Daoy (cell line): ENCODE results near the gene DZIP3. TPM values are rescaled to one million over a fixed set of nuclear protein-coding genes. Genes with fewer than 3 reads are reported as not detected.
"Not testable (repeated sequence)": the region's sequence is repeated elsewhere in the genome, so short reads cannot be mapped to it uniquely, and the experiment has no call there.

Experiments used
- DNase-seq: peaks from one replicate; pipeline ENCODE4 v3.0.0-alpha.2; 2015; ENCODE audit warnings: low read depth
- total RNA-seq: library from RNA; depleted of rRNA; stranded (reverse); fragments of >200 nt; shearing (Covaris generic); gene quantifications from 2 replicates; pipeline ENCODE4 v1.2.3, GENCODE V29; 2014

DZIP3 gene
- total RNA-seq, 1 experiment from 2014 or later = 8.2 TPM

- no peak for DNase-seq
Measured at GRCh38 chr3:108598375-108598774, 8.9 kb downstream of the DZIP3 start.

- no peak for DNase-seq
Measured at GRCh38 chr3:108599677-108600409, 10.3 kb downstream of the DZIP3 start.

DNA sequence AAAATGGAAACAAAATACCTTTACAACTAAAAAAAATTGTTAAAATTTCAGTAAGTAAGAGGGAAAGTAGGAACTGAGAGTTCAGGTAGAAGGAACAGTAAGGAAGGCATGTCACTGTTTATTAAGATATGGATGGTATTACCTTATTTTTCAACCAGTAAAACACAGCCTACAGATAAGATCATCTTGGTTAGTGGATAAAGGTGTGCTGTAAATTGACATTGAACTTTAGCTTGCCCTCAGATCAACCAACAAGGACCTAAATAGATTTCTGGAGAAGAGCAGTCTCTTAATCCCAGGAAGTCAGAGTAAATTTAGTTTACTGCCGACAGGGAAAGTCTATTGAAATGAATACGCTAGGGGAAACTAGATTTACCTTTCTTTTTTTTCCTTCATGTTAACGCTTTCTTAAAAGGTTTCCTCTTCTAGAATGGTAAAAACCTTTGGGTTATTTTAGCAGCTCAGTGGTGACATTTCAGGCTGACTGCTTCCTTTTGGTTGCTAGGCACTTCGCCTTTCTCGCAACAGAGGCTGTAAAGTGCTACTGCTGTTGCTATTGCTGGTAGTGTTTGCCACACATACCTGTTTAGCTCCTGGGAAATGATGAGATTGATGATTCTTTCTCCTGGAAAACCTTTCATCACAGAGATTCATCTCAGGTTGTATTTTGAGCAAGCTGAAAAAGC lies 12.9 kb downstream of the DZIP3 start:
- no peak for DNase-seq

- no peak for DNase-seq
Measured at GRCh38 chr3:108602935-108603294, 13.4 kb downstream of the DZIP3 start.

DNA sequence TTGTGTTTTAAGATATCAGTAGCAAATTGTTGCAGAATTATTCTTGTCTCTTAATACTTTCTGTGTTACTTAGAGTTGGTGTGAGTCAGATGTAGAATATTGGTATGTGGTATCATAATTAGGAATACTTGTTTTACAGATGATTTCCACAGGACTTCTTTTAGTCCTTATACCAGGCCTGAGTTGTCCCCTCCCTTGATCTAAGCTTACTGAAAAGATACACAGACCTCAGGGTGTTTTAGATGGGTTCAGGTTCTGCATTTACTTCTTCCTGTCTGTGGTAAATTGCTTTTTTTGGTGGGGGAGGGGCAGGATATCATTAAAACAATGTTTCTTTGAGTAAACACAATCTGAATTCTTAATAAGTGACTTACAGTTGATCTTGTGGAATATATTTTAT lies 14.2 kb downstream of the DZIP3 start:
- DNase-seq = no peak

GRCh38 chr3:108605028-108605427 lies 15.5 kb downstream of the DZIP3 start:
- no peak for DNase-seq

- DNase-seq = no peak
Measured at GRCh38 chr3:108605491-108605890, 16.0 kb downstream of the DZIP3 start.

DNA sequence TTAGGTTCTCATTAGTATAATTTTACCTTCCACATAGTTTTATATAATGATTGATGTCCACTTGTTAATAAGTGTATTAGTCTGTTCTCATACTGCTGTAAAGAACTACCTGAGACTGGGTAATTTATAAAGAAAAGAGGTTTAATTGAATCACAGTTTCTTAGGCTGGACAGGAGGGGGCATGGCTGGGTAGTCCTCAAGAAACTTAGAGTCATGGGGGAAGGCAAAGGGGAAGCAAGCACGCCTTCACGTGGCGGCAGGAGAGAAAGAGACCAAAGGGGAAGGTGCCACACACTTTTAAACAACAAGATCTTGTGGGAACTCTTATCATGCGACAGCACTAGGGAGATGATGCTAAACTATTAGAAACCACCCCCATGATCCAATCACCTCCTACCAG lies 19.2 kb downstream of the DZIP3 start:
- no peak for DNase-seq

GRCh38 chr3:108610651-108611050 lies 21.1 kb downstream of the DZIP3 start:
- DNase-seq = no peak

GRCh38 chr3:108616090-108616489 lies 26.6 kb downstream of the DZIP3 start:
- DNase-seq = not testable (repeated sequence)

- DNase-seq = no peak
Measured at GRCh38 chr3:108620250-108620649, 30.7 kb downstream of the DZIP3 start.

- peak; percentile 5 for DNase-seq
Measured at GRCh38 chr3:108623504-108623903, 34.0 kb downstream of the DZIP3 start.

GRCh38 chr3:108629974-108630373 lies 40.5 kb downstream of the DZIP3 start:
- no peak for DNase-seq

DNA sequence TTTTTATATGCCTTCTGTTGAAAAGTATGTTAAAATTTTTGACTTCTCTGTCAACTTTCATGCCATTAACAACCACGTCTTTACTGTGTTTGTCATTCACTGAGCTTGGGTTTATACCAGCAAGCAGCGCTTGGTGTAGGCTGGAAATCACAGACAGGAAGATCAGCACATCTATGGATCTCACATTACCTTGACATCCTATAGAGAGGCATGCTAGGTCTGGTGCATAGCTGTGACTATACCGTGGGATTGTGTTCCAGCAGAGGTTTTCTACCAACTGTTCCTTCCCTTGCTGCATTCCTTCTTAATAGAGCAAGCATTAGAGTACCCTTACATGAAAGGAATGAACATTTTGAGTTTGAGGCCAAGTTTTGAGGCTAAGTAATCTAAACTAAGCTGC lies 53.0 kb downstream of the DZIP3 start:
- no peak for DNase-seq

GRCh38 chr3:108645364-108645763 lies 55.8 kb downstream of the DZIP3 start:
- no peak for DNase-seq

DNA sequence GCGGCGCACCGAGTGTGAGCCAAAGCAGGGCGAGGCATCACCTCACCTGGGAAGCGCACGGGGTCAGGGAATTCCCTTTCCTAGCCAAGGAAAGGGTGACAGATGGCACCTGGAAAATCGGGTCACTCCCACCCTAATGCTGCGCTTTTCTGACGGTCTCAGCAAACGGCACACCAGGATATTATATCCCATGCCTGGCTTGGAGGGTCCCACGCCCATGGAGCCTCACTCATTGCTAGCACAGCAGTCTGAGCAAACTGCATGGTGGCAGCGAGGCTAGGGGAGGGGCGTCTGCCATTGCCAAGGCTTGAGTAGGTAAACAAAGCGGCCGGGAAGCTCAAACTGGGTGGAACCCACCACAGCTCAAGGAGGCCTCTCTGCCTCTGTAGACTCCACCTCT lies 66.1 kb downstream of the DZIP3 start:
- DNase-seq = not testable (repeated sequence)

GRCh38 chr3:108661699-108662098 lies 72.2 kb downstream of the DZIP3 start:
- DNase-seq = no peak

GRCh38 chr3:108662142-108662738 lies 72.7 kb downstream of the DZIP3 start:
- DNase-seq = peak; percentile 48

DNA sequence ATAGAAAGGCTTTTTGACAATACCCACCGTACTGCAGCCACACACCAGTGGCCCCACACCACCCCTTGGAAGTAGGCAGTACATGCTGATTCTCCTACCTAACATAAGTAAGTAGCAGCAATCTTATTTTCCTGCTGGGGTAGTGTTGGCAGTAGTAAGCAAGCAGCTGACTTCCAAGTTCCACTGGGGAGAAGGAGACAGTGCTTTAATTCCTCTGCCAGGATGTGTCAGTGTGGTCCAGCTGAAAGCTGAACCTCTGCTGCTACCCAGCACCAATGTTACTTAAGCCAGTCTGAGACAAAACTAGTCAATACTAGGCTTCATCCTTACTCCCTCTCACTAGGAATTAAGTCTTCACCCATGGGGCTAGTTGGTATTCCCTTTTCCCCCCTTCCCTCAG lies 74.7 kb downstream of the DZIP3 start:
- DNase-seq = no peak

DNA sequence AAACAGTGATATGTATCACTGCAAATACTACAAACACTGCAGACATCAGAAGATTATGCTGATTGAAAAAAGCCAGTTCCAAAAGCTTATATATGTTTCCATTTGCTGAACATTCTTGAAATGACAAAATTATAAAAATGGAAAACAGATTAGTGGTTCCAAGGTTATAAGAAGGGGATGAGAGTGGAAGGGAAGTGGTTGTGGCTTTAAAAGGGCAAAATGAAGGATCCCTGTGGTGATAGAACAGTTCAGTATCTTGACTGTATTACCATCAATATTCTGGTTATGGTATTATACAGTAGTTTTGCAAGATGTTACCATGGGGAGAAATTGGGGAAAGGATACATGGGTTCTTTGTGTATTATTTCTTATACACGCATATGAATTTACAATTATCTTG lies 77.8 kb downstream of the DZIP3 start:
- no peak for DNase-seq

- DNase-seq = no peak
Measured at GRCh38 chr3:108669208-108669607, 79.7 kb downstream of the DZIP3 start.

DNA sequence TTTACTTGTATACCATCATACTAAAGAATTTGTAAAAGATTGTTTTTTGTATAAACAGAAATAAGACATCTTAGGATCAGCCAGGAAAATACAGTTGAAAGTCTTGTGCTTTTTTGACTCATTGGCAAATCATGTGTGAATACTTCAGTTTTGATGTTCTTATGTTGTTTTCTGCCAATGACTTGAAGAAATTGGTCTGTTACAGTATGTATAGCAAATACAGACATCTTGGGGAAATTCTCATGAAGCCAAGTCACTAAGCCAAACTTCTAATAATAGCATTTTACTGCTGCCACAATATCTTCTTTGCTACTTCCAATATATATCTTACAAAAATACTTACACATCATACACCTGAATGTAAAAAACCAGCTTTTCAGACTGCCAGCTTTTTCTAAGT lies 83.2 kb downstream of the DZIP3 start:
- no peak for DNase-seq

GRCh38 chr3:108673988-108674661 lies 84.6 kb downstream of the DZIP3 start:
- no peak for DNase-seq
